IPS DF 4.7 (cell line): ENCODE data around the gene MYOM1.

Experiments
- DNase-seq: peaks from one replicate; pipeline ENCODE4 v3.0.0-alpha.2; 2013; ENCODE audit warnings: low spot score; ENCODE audit errors: extremely low read depth

MYOM1 gene

GRCh38 chr18:3219631-3220335 is at the start of gene MYOM1:
Gene MYOM1, minus strand, starts transcription at chr18:3219968. Its CDS starts 4,745 bp downstream, at chr18:3215223.
- no peak for DNase-seq

- DNase-seq: no peak
These were observed 49.6 kb upstream of the MYOM1 start for GRCh38 chr18:3269241-3269913.

- no peak for DNase-seq
These were observed 48.5 kb upstream of the MYOM1 start for GRCh38 chr18:3268306-3268705.

GRCh38 chr18:3266062-3266608 is 46.4 kb upstream of the MYOM1 start:
- DNase-seq: no peak

GRCh38 chr18:3265564-3266033 is 45.8 kb upstream of the MYOM1 start:
- no peak for DNase-seq

- no peak for DNase-seq
These were observed 44.6 kb upstream of the MYOM1 start for GRCh38 chr18:3264362-3264761.

- no peak for DNase-seq
These were observed 43.4 kb upstream of the MYOM1 start for GRCh38 chr18:3263132-3263700.

- no peak for DNase-seq
These were observed 42.7 kb upstream of the MYOM1 start for GRCh38 chr18:3262234-3263131.

- DNase-seq: no peak
These were observed 41.8 kb upstream of the MYOM1 start, which contains the start of gene MYL12B for GRCh38 chr18:3261373-3262233. Gene MYL12B, plus strand, starts transcription at chr18:3262133. Its CDS starts 10,766 bp downstream, at chr18:3272899.

GRCh38 chr18:3260995-3261372 is 41.2 kb upstream of the MYOM1 start:
- DNase-seq: no peak

GRCh38 chr18:3257627-3258120 is 37.9 kb upstream of the MYOM1 start:
- no peak for DNase-seq

- no peak for DNase-seq
These were observed 37.2 kb upstream of the MYOM1 start for GRCh38 chr18:3256693-3257626.

- no peak for DNase-seq
These were observed 35.9 kb upstream of the MYOM1 start for GRCh38 chr18:3255611-3256165.

- no peak for DNase-seq
These were observed 35.0 kb upstream of the MYOM1 start for GRCh38 chr18:3254725-3255124.

GRCh38 chr18:3252843-3253242 is 33.1 kb upstream of the MYOM1 start:
- no peak for DNase-seq

GRCh38 chr18:3251963-3252277 is 32.2 kb upstream of the MYOM1 start:
- no peak for DNase-seq

- DNase-seq: no peak
These were observed 31.6 kb upstream of the MYOM1 start for GRCh38 chr18:3251249-3251962.
